K562 (cell line): Measurements from ENCODE around the gene SLC16A14. TPM values are rescaled to one million over a fixed set of nuclear protein-coding genes. Genes with fewer than 3 reads are reported as not detected.

Experiments used
- ATAC-seq: fragments of 200-7000 bp; cut with Tn5 transposase; 3 replicates; pipeline ENCODE4 v1.9.1; 2020; ENCODE audit warnings: moderate library complexity
- BruUV-seq: library from RNA; stranded (reverse); fragments of 400-500 nt; replicated peaks from 2 replicates; lab custom pipeline; 2021; lab: Mats Ljungman, UMichigan
- CTCF ChIA-PET: fragments of 300-600 bp; formaldehyde crosslinking; extraction: SDS; loops from one replicate; lab custom pipeline; 2021; ENCODE audit warnings: low intra/inter-chr PET ratio; lab: Yijun Ruan, JAX
- POLR2A ChIA-PET: fragments of 300-600, 350-650 bp; sonication (Branson Sonifier 250); formaldehyde crosslinking; extraction: SDS; loops from one replicate; lab custom pipeline; 2021; ENCODE audit warnings: antibody characterized with exemption, inconsistent platforms; lab: Yijun Ruan, JAX
- DNase-seq, 4 experiments: peaks; one replicate each; pipeline versions ENCODE4 v3.0.0 to v3.0.0-alpha.2; 2011 to 2018; ENCODE audit warnings: low spot score in 3 of 4, mixed read lengths in 3 of 4; ENCODE audit errors: extremely low read depth in 1 of 4
- FAIRE-seq: peaks from 2 replicates; lab custom pipeline; 2011; peaks lifted over from hg19 to GRCh38; lab: Jason Lieb, UNC
- H2AFZ ChIP-seq: 2 replicates; pipeline ENCODE4 v1.6.0; 2011; ENCODE audit warnings: low read depth, low read length, control low read depth, inconsistent platforms
- H3K27ac ChIP-seq: fragments of 200-600 bp; 3 replicates; pipeline ENCODE4 v1.8.0; 2011; ENCODE audit warnings: low read depth, mild to moderate bottlenecking, control low read depth, inconsistent platforms, low read length, moderate library complexity, mixed read lengths; ENCODE audit errors: extremely low read depth
- H3K27me3 ChIP-seq, 2 experiments: fragments of 300-600 bp in 1 of 2; 2 replicates in 1 of 2; 3 replicates in 1 of 2; pipeline versions ENCODE4 v1.6.0 to v1.8.0; 2011; ENCODE audit warnings: inconsistent platforms in 2 of 2, low read length in 2 of 2, mild to moderate bottlenecking in 1 of 2, mixed read lengths in 1 of 2, moderate library complexity in 1 of 2; ENCODE audit not compliant: control insufficient read depth in 2 of 2, insufficient read depth in 2 of 2
- H3K36me3 ChIP-seq: fragments of 300-600 bp; 3 replicates; pipeline ENCODE4 v1.8.0; 2011; ENCODE audit warnings: mild to moderate bottlenecking, low read length, inconsistent platforms; ENCODE audit not compliant: control insufficient read depth, insufficient read depth
- H3K4me1 ChIP-seq, 2 experiments: fragments of 200-600 bp in 1 of 2; replicated peaks in 1 of 2; 2 replicates in 1 of 2; 3 replicates in 1 of 2; pipeline versions ENCODE4 v1.5.1 to v1.8.0; 2011; ENCODE audit warnings: inconsistent platforms in 2 of 2, low read length in 2 of 2, mild to moderate bottlenecking in 1 of 2, mixed read lengths in 1 of 2, moderate library complexity in 1 of 2; ENCODE audit not compliant: control insufficient read depth in 2 of 2, insufficient read depth in 2 of 2
- H3K4me2 ChIP-seq: 2 replicates; pipeline ENCODE4 v1.6.1; 2011; ENCODE audit warnings: low read length, control low read depth, inconsistent platforms, mixed read lengths; ENCODE audit not compliant: insufficient read depth
- H3K4me3 ChIP-seq: fragments of 200-600 bp; sonication (generic), shearing (Covaris generic); 2 replicates; pipeline ENCODE4 v1.5.1; 2016; ENCODE audit warnings: control low read depth, inconsistent platforms
- H3K79me2 ChIP-seq: fragments of 200-600 bp; 3 replicates; pipeline ENCODE4 v1.8.0; 2011; ENCODE audit warnings: low read length, inconsistent platforms; ENCODE audit not compliant: control insufficient read depth, insufficient read depth
- H3K9ac ChIP-seq, 2 experiments: 2 replicates each; pipeline versions ENCODE4 v1.6.0 to v1.6.1; 2011; ENCODE audit warnings: low read depth in 2 of 2, low read length in 2 of 2, control low read depth in 1 of 2, inconsistent platforms in 1 of 2, mild to moderate bottlenecking in 1 of 2, mixed read lengths in 1 of 2; ENCODE audit not compliant: insufficient read depth in 1 of 2
- H3K9me1 ChIP-seq: one replicate; pipeline ENCODE4 v1.6.0; 2011; ENCODE audit warnings: inconsistent platforms, mild to moderate bottlenecking, low read length, moderate library complexity; ENCODE audit not compliant: control insufficient read depth, insufficient read depth
- H3K9me3 ChIP-seq: replicated peaks from 2 replicates; pipeline ENCODE4 v1.5.1; 2011; ENCODE audit warnings: low read depth, low read length, inconsistent platforms; ENCODE audit not compliant: control insufficient read depth, insufficient read depth
- H4K20me1 ChIP-seq: replicated peaks from 2 replicates; pipeline ENCODE4 v1.6.1; 2011; ENCODE audit warnings: low read length, inconsistent platforms, mixed read lengths; ENCODE audit not compliant: control insufficient read depth, insufficient read depth
- FOXK2 ChIP-seq, 2 experiments: fragments of 450-650 bp; IDR thresholded peaks in 1 of 2; conservative IDR thresholded peaks in 1 of 2; 2 replicates each; pipeline ENCODE4 v1.6.1; 2016; ENCODE audit warnings: low read depth in 2 of 2, mild to moderate bottlenecking in 1 of 2
- NCOA2 ChIP-seq, 2 experiments: fragments of 450-650 bp; IDR thresholded peaks; 2 replicates each; pipeline ENCODE4 v1.6.1; 2018; ENCODE audit warnings: mild to moderate bottlenecking in 2 of 2, moderate library complexity in 1 of 2; ENCODE audit not compliant: partially characterized antibody in 2 of 2
- NR0B1 ChIP-seq: fragments of 450-650 bp; IDR thresholded peaks from one replicate; pipeline ENCODE4 v1.6.1; 2018; ENCODE audit warnings: mild to moderate bottlenecking, moderate library complexity; ENCODE audit not compliant: partially characterized antibody
- NR2C1 ChIP-seq, 2 experiments: fragments of 450-650 bp; IDR thresholded peaks; 2 replicates each; pipeline ENCODE4 v1.6.1; 2017; ENCODE audit warnings: mild to moderate bottlenecking in 2 of 2, antibody characterized with exemption in 1 of 2, inconsistent platforms in 1 of 2, missing compliant biosample characterization in 1 of 2, missing genetic modification characterization in 1 of 2
- RBM14 ChIP-seq: fragments of 200-400 bp; formaldehyde crosslinking; IDR thresholded peaks from 2 replicates; pipeline ENCODE4 v1.6.1; 2018; ENCODE audit warnings: low read depth, mild to moderate bottlenecking, low read length, moderate library complexity, borderline replicate concordance; ENCODE audit not compliant: insufficient read depth
- SNRNP70 ChIP-seq: fragments of 200-400 bp; formaldehyde crosslinking; optimal IDR thresholded peaks from 2 replicates; pipeline ENCODE3; 2017; ENCODE audit warnings: low read depth, low read length
- ZBTB40 ChIP-seq, 2 experiments: fragments of 450-650 bp in 1 of 2; sonication (generic) in 1 of 2; formaldehyde crosslinking in 1 of 2; IDR thresholded peaks; 2 replicates each; pipeline versions ENCODE4 v1.7.1 to v1.9.0; 2016 to 2022; ENCODE audit warnings: inconsistent platforms in 1 of 2, mild to moderate bottlenecking in 1 of 2, missing genetic modification reagents in 1 of 2
- ZNF551 ChIP-seq: fragments of 250-450 bp; sonication (Bioruptor Pico); IDR thresholded peaks from 2 replicates; pipeline ENCODE4 v1.5.0; 2021; ENCODE audit warnings: mild to moderate bottlenecking, moderate library complexity
- ZNF57 ChIP-seq: fragments of 450-650 bp; formaldehyde crosslinking; IDR thresholded peaks from 2 replicates; pipeline ENCODE4 v1.4.0; 2020; ENCODE audit warnings: mild to moderate bottlenecking, moderate library complexity
- WGBS: fragments of 100-300 bp; shearing (Covaris generic); methylation state at CpG from one replicate; pipeline ENCODE4 v1.1.6; 2016; ENCODE audit warnings: low coverage, mixed read lengths; ENCODE audit not compliant: insufficient coverage; ENCODE audit errors: missing lambda C conversion rate; 5-methylcytosine and 5-hydroxymethylcytosine counted together
- in situ Hi-C: fragments of 300-500 bp; cut with MboI; formaldehyde crosslinking; loops from 4 replicates; pipeline ENCODE4 v1.15.0; 2018; ENCODE audit warnings: inconsistent platforms, mixed read lengths
- intact Hi-C: fragments of 100-400 bp; cut with micrococcal nuclease; formaldehyde crosslinking; loops from 2 replicates; pipeline ENCODE4 v1.14.2; 2022
- polyA plus RNA-seq, 8 experiments: library from polyadenylated mRNA; depleted of rRNA in 4 of 8; stranded (reverse) in 5 of 8; unstranded in 3 of 8; fragments of >200 nt; fragmentation: Nextera tagmentation in 2 of 8; fragmentation: Illumina TruSeq in 1 of 8; extraction: Ambion mirVana in 2 of 8; extraction: Trizol in 1 of 8; gene quantifications; 2 replicates each; pipeline versions ENCODE4 v1.2.1 to v1.2.3, GENCODE V29; 2011 to 2014; ENCODE audit warnings: inconsistent platforms in 1 of 8, missing spikeins in 1 of 8
- total RNA-seq, 7 experiments: library from RNA; depleted of rRNA in 6 of 7; stranded (reverse); fragments of >200 nt in 6 of 7; fragmentation: Illumina TruSeq in 2 of 7; extraction: Trizol in 2 of 7; gene quantifications; 2 replicates each; pipeline versions ENCODE4 v1.2.1 to v1.2.3, GENCODE V29; 2011 to 2021; ENCODE audit warnings: low replicate concordance in 1 of 7

SLC16A14 gene
- total and polyA plus RNA-seq, 9 of the 15 experiments (the other 6 are each of a cell fraction or from before 2014, with no cell fraction given), result not detected

GRCh38 chr2:230046491-230046890, 22.2 kb downstream of the SLC16A14 start (continued):
- TF ChIP-seq NCOA2 (IDR thresholded peaks at IDR 0.05; ENCODE audit: partially characterized antibody in 2 of 2), result no peak
- TF ChIP-seq RBM14, result no peak
- TF ChIP-seq FOXK2 (conservative IDR thresholded peaks at IDR 0.05 in 1 of 2, IDR thresholded peaks at IDR 0.05 in 1 of 2; ENCODE audit: low read depth in 2 of 2), result no peak
- TF ChIP-seq ZNF551, result no peak
- TF ChIP-seq SNRNP70, result no peak

GRCh38 chr2:230043461-230043860, 25.3 kb downstream of the SLC16A14 start:
- Histone ChIP-seq H3K9me1 (no peaks in the 10 kb centered on the region), H3K9ac (no peak overlapping the region), H3K4me3 (no peak overlapping the region), H4K20me1 (no peaks in the 10 kb centered on the region), H3K4me1 (peaks cover 0 to 3% of the 10 kb centered on the region in 2 experiments; a peak in 1 of 5 replicates), H3K4me2 (no peak overlapping the region), H3K27ac (no peak overlapping the region), H3K9me3 (no peaks in the 10 kb centered on the region), H3K79me2 (no peaks in the 10 kb centered on the region), H2AFZ (no peak overlapping the region), H3K27me3 (peaks cover 0 to 19% of the 10 kb centered on the region in 2 experiments), H3K36me3 (no peaks in the 10 kb centered on the region)
- no TSS peak for BruUV-seq
- intact Hi-C loops (no loop called here), in situ Hi-C loops (no loop called here)
- WGBS, result 0% methylated on average over 2 of the region's 2 CpGs
- CTCF ChIA-PET, result no interaction called here
- POLR2A ChIA-PET, result no interaction called here
- ATAC-seq, result no peak
- FAIRE-seq, result no peak
- no peak for DNase-seq
- TF ChIP-seq ZNF57 (CRISPR knock-in tag), result no peak
- TF ChIP-seq ZBTB40 (IDR thresholded peaks at IDR 0.05), result no peak
- TF ChIP-seq ZBTB40 (CRISPR knock-in tag; IDR thresholded peaks at IDR 0.05), result no peak
- TF ChIP-seq NR2C1 (IDR thresholded peaks at IDR 0.05), result no peak
- TF ChIP-seq NR2C1 (tag; IDR thresholded peaks at IDR 0.05), result no peak
- no peak for TF ChIP-seq NR0B1
